Measurements from ENCODE around the gene TMX2. TPM values are rescaled to one million over a fixed set of nuclear protein-coding genes. Genes with fewer than 3 reads are reported as not detected.

Gene TMX2
- total and polyA plus RNA-seq, 9 of the 15 experiments (the other 6 are each of a cell fraction or from before 2014, with no cell fraction given), result 176 to 433 (median 227) TPM

- TF ChIP-seq COPS2 (conservative IDR thresholded peaks at IDR 0.05), result no peak
Observed at GRCh38 chr11:57781529-57781943, 69.1 kb downstream of the TMX2 start (continued).

GRCh38 chr11:57785072-57785471, 72.7 kb downstream of the TMX2 start:
- Histone ChIP-seq H3K36me3 (ENCODE audit: control insufficient read depth, insufficient read depth, low read length) (peaks cover 8% of the 10 kb centered on the region; the same call in 2 of the 3 replicates), H3K4me3 (no peak overlapping the region), H3K79me2 (ENCODE audit: control insufficient read depth, insufficient read depth, low read length) (peaks cover 83% of the 10 kb centered on the region), H3K27me3 (ENCODE audit: control insufficient read depth in 2 of 2, insufficient read depth in 2 of 2, low read length in 2 of 2) (no peaks in the 10 kb centered on the region), H3K9me1 (ENCODE audit: control insufficient read depth, insufficient read depth, low read length) (no peaks in the 10 kb centered on the region), H3K9ac (ENCODE audit: insufficient read depth in 1 of 2, low read depth in 2 of 2, low read length in 2 of 2) (no peak overlapping the region), H3K4me1 (replicated peaks in 1 of 2; ENCODE audit: control insufficient read depth in 2 of 2, insufficient read depth in 2 of 2, low read length in 2 of 2) (peaks cover 7 to 23% of the 10 kb centered on the region in 2 experiments; a peak in 4 of 5 replicates), H3K9me3 (replicated peaks; ENCODE audit: control insufficient read depth, insufficient read depth, low read depth, low read length) (no peaks in the 10 kb centered on the region), H3K4me2 (ENCODE audit: insufficient read depth, low read length) (no peak overlapping the region), H4K20me1 (replicated peaks; ENCODE audit: control insufficient read depth, insufficient read depth, low read length) (peaks cover 20% of the 10 kb centered on the region; the same call in 1 of the 2 replicates), H2AFZ (ENCODE audit: low read depth, low read length) (no peak overlapping the region), H3K27ac (ENCODE audit: extremely low read depth, low read depth, low read length) (no peak overlapping the region)
- DNase-seq (ENCODE audit: extremely low read depth in 1 of 4, low spot score in 3 of 4) (no peak), FAIRE-seq (no peak), ATAC-seq (no peak)
- POLR2A ChIA-PET, result interaction anchor here (0.7 to 1.0 kb wide), 5 partner anchors 15 to 463 kb away, joined by 3 to 5 read pairs (median 3); partner anchors contain the start of gene CTNND1
- in situ Hi-C loops (cut with MboI), result no loop called here
- no TSS peak for BruUV-seq (replicated peaks)
- TF ChIP-seq JUNB (CRISPR knock-in tag; conservative IDR thresholded peaks at IDR 0.05) (no peak), CGGBP1 (CRISPR knock-in tag; IDR thresholded peaks at IDR 0.05) (no peak), HIVEP1 (CRISPR knock-in tag; IDR thresholded peaks at IDR 0.05) (no peak), TAF15 (IDR thresholded peaks at IDR 0.05; ENCODE audit: low read depth, low read length) (no peak), NELFE (IDR thresholded peaks at IDR 0.05; ENCODE audit: insufficient read depth, insufficient read length) (no peak), ZNF561 (CRISPR knock-in tag; conservative IDR thresholded peaks at IDR 0.05) (no peak), STAT6 (CRISPR knock-in tag; IDR thresholded peaks at IDR 0.05) (no peak), ZNF121 (CRISPR knock-in tag; conservative IDR thresholded peaks at IDR 0.05) (no peak)
- intact Hi-C loops (cut with micrococcal nuclease), result no loop called here
- CTCF ChIA-PET (ENCODE audit: low intra/inter-chr PET ratio), result no interaction called here
- WGBS (ENCODE audit: insufficient coverage, low coverage, missing lambda C conversion rate), result 71% methylated on average over 2 of the region's 2 CpGs
